Breast epithelium (tissue), 3 donors: ENCODE results near the gene ISOC1.

Source experiments
- POLR2A ChIP-seq: fragments of 450-650 bp; IDR thresholded peaks from one replicate; pipeline ENCODE4 v1.6.1; 2016; ENCODE audit warnings: antibody characterized with exemption, mild to moderate bottlenecking, moderate library complexity
- POLR2AphosphoS5 ChIP-seq, 3 donors: sonication (generic); formaldehyde crosslinking; IDR thresholded peaks; one replicate each; pipeline ENCODE4 v1.6.1; 2017; ENCODE audit warnings: antibody characterized with exemption in 3 of 3
- TF ChIP-seq, protein P1 (sequence below), 3 donors: fragments of 450-650 bp; IDR thresholded peaks; one replicate each; pipeline ENCODE4 v1.5.1; 2016 to 2017; ENCODE audit warnings: antibody characterized with exemption in 3 of 3, mild to moderate bottlenecking in 3 of 3, moderate library complexity in 3 of 3

DNA sequence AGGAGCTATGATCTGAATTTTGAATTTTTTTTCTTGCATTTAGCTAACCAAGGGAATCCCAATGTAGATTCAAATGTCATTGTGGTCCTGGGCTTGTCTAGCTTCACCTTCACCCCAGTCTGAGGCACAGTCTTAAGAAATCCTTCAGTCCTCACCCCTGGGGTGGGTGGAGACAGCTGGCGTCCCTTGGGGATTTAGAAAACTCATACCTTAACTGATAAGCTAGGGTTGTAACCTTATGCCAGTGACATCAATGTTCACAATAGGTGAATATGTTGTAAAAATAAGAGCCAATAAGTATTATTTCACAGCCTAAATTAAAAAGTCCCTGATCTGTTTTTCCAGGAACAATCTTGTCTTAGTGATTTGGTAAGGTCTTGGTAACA, 4.6 kb downstream of the ISOC1 start:
- TF ChIP-seq, protein P1, sequence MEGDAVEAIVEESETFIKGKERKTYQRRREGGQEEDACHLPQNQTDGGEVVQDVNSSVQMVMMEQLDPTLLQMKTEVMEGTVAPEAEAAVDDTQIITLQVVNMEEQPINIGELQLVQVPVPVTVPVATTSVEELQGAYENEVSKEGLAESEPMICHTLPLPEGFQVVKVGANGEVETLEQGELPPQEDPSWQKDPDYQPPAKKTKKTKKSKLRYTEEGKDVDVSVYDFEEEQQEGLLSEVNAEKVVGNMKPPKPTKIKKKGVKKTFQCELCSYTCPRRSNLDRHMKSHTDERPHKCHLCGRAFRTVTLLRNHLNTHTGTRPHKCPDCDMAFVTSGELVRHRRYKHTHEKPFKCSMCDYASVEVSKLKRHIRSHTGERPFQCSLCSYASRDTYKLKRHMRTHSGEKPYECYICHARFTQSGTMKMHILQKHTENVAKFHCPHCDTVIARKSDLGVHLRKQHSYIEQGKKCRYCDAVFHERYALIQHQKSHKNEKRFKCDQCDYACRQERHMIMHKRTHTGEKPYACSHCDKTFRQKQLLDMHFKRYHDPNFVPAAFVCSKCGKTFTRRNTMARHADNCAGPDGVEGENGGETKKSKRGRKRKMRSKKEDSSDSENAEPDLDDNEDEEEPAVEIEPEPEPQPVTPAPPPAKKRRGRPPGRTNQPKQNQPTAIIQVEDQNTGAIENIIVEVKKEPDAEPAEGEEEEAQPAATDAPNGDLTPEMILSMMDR (IDR thresholded peaks at IDR 0.05) = no peak
- TF ChIP-seq POLR2AphosphoS5 (IDR thresholded peaks at IDR 0.05) = no peak
- no peak for TF ChIP-seq POLR2A
